Measurements from ENCODE around the gene MMP7.

MMP7 gene

DNA sequence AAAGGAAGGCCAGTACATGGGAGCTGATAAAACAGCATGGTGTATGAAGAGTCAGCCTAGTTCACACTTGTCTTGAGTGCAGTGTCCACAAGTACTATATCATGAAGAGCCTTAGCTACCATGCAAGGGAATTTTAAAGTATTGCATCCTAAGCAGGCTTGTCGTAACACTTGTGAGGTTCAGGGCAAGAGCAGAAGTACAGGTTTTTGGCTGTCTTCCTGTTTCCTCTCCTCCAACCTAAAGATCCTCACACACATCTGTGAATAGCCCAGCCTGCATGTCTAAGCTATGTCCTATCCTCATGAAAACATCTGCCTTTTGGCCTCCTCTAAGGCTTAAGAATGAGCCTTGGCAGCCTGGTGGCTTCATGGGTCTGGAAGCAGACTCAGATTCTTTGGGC is 43.3 kb downstream of the MMP7 start:
- no peak overlapping the region for H3K4me3 ChIP-seq (ENCODE audit: low read depth, low read length)
- DNase-seq (ENCODE audit: low read depth), result no peak
- TF ChIP-seq, protein P1, sequence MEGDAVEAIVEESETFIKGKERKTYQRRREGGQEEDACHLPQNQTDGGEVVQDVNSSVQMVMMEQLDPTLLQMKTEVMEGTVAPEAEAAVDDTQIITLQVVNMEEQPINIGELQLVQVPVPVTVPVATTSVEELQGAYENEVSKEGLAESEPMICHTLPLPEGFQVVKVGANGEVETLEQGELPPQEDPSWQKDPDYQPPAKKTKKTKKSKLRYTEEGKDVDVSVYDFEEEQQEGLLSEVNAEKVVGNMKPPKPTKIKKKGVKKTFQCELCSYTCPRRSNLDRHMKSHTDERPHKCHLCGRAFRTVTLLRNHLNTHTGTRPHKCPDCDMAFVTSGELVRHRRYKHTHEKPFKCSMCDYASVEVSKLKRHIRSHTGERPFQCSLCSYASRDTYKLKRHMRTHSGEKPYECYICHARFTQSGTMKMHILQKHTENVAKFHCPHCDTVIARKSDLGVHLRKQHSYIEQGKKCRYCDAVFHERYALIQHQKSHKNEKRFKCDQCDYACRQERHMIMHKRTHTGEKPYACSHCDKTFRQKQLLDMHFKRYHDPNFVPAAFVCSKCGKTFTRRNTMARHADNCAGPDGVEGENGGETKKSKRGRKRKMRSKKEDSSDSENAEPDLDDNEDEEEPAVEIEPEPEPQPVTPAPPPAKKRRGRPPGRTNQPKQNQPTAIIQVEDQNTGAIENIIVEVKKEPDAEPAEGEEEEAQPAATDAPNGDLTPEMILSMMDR (IDR thresholded peaks at IDR 0.05; ENCODE audit: low read depth, low read length, missing control alignments), result no peak
- in situ Hi-C loops (cut with HindIII; ENCODE audit: low sequenced_read_pairs), result no loop called here

DNA sequence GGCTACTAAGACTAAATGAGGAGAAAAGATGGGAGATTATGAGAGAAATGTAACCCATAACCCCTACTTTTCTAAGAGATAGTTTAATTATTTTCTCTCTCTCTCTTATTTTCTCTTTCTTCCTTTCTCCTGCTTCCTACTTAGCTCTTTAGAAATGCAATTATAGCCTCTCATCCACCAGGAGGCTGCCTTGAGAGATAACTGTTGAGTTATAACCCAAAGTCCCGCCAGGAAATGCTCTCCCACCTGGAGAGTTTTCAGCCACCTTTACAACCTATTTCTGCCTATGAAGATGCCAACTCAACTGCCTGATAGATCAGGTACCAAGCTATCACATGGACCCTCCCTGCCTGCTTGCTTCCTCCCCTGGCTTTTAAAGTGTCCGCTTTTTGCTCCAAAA is 44.0 kb downstream of the MMP7 start:
- in situ Hi-C loops (cut with HindIII; ENCODE audit: low sequenced_read_pairs), result no loop called here
- TF ChIP-seq, protein P1 (IDR thresholded peaks at IDR 0.05; ENCODE audit: low read depth, low read length, missing control alignments), result no peak
- H3K4me3 ChIP-seq (ENCODE audit: low read depth, low read length), result no peak overlapping the region
- DNase-seq (ENCODE audit: low read depth), result no peak

DNA sequence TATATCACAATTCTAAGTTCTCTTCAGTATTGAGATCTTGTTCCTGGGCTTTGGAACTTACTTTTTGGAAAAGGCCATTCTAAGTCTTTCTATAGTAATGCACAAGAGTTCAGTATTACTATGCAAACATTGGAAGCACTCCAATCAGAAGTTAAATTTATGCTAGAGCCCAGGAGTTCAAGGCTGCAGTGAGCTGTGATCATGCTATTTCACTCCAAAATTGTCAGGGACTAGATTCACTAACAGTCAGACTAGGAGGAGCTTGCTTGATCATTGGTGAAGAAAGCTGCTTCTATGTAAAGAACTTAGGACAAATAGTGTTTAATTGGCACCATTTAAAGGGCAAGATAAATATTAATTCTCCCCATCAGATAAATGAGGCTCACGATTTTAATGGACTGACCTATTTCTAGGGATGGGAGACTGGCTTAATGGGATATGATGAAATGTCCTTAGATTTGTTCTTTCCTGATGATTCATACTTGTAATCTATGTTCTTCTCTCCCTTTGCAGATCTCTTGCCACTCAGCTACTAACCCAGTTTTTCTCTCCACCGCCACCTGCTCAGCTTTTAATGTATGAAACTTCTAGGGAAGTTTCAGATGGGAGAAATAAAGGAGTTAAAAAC is 45.3 kb downstream of the MMP7 start:
- no peak for DNase-seq (ENCODE audit: low read depth)
- in situ Hi-C loops (cut with HindIII; ENCODE audit: low sequenced_read_pairs), result no loop called here
- TF ChIP-seq, protein P1 (IDR thresholded peaks at IDR 0.05; ENCODE audit: low read depth, low read length, missing control alignments), result no peak

DNA sequence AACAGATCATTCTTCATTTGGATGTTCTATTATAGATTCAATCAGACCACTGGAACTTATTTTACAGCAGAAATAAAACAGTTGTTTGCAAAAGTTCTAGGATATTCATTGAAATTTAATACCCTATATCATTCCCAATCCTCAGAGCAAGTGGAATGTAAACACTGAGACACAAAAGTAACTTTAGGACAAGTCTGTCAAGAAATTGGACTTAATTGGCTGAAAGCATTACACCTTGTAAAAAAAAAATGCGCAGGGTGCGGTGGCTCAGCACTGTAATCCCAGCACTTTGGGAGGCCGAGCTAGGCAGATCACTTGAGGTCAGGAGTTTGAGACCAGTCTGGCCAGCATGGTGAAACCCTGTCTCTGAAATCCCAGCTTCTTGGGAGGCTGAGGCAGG is 48.1 kb downstream of the MMP7 start:
- TF ChIP-seq, protein P1 (IDR thresholded peaks at IDR 0.05; ENCODE audit: low read depth, low read length, missing control alignments), result no peak
- in situ Hi-C loops (cut with HindIII; ENCODE audit: low sequenced_read_pairs), result no loop called here

More for the DNA sequence above, 45.3 kb downstream of the MMP7 start:
- no peak overlapping the region for H3K4me3 ChIP-seq (ENCODE audit: low read depth, low read length)

DNA sequence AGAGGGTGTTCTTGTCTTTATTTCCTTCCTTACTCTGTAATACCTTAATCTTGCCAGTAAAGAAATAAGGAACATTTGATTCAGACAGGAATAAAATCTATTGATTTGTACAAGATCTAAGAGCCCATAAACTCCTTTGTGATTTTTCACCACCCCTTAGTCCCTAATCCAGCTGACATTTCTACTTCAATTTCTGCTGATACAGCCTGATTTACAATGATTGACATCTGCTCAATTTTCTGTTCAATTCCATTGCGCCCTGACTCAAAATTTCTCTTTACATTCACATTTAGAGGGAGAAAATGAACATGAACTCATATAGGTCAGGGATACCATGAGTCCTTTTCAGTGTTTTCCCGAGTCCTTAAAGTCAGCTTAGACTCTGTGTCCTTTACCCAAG is 50.8 kb downstream of the MMP7 start:
- TF ChIP-seq, protein P1 (IDR thresholded peaks at IDR 0.05; ENCODE audit: low read depth, low read length, missing control alignments), result no peak
- in situ Hi-C loops (cut with HindIII; ENCODE audit: low sequenced_read_pairs), result no loop called here
- no peak overlapping the region for H3K4me3 ChIP-seq (ENCODE audit: low read depth, low read length)
- DNase-seq (ENCODE audit: low read depth), result no peak

More for the DNA sequence above, 48.1 kb downstream of the MMP7 start:
- DNase-seq (ENCODE audit: low read depth), result no peak
- H3K4me3 ChIP-seq (ENCODE audit: low read depth, low read length), result no peak overlapping the region

DNA sequence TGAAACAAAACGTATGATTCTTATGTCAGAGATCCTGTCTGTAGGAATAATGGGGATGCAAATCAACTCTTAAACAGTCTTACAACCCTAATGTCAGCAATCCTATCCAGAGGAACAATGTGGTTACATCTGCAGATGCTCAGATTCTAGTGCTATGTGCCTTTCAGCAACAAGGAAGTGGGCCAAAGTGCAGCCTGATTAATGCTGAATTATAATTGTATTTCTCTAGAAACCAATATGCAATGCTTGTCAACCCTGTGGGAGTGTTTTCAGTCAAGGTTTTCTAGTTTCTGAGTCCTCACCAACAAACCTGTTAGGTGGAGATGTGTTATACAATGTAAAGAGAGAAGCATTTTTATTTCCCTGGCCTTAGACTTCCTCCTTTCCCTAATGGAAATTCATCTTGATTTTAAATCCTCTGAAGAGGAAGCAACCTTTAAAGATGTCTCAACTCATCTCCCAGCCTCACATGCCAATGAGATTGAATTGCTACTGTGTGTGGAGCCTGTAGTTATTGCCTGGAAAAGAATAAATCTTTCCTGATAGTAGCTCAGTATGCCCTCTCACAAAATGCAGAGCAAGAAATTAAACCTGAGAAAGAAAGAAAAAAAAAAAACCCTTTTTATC is 51.8 kb downstream of the MMP7 start:
- TF ChIP-seq, protein P1 (IDR thresholded peaks at IDR 0.05; ENCODE audit: low read depth, low read length, missing control alignments), result no peak
- in situ Hi-C loops (cut with HindIII; ENCODE audit: low sequenced_read_pairs), result no loop called here
- H3K4me3 ChIP-seq (ENCODE audit: low read depth, low read length), result no peak overlapping the region
- no peak for DNase-seq (ENCODE audit: low read depth)

All from astrocyte of the cerebellum (primary cell).